Measurements from ENCODE around the gene IMPACT. TPM values are rescaled to one million over a fixed set of nuclear protein-coding genes. Genes with fewer than 3 reads are reported as not detected.

The IMPACT gene
- total and polyA plus RNA-seq, 9 donors, result 13.7 to 50.3 (median 28.7) TPM

GRCh38 chr18:24490539-24490938 is 64.1 kb downstream of the IMPACT start:
- no peaks in the 10 kb centered on the region for H3K27me3 ChIP-seq
- intact Hi-C loops (cut with DNase I), result no loop called here
- H3K9me3 ChIP-seq, result no peaks in the 10 kb centered on the region
- DNase-seq, result no peak
- 36 to 52% (median 42%) methylated on average over 4 of the region's 4 CpGs for WGBS, 3 donors
- no peak overlapping the region for H3K27ac ChIP-seq
- H3K4me3 ChIP-seq, result no peak overlapping the region
- TF ChIP-seq POLR2A (IDR thresholded peaks at IDR 0.05) (no peak), EP300 (IDR thresholded peaks at IDR 0.05) (no peak), CTCF (IDR thresholded peaks at IDR 0.05) (no peak)
- H3K36me3 ChIP-seq, result no peaks in the 10 kb centered on the region
- H3K4me1 ChIP-seq (ENCODE audit: insufficient read depth), result peaks cover 2% of the 10 kb centered on the region

GRCh38 chr18:24491927-24492834 is 65.7 kb downstream of the IMPACT start:
- no peaks in the 10 kb centered on the region for H3K27me3 ChIP-seq
- intact Hi-C loops (cut with DNase I), result no loop called here

GRCh38 chr18:24494586-24494985 is 68.1 kb downstream of the IMPACT start:
- Histone ChIP-seq H3K4me3 (no peak overlapping the region), H3K36me3 (no peaks in the 10 kb centered on the region), H3K4me1 (ENCODE audit: insufficient read depth) (no peaks in the 10 kb centered on the region), H3K27ac (no peak overlapping the region), H3K27me3 (no peaks in the 10 kb centered on the region), H3K9me3 (no peaks in the 10 kb centered on the region)
- no peak for DNase-seq
- TF ChIP-seq CTCF (IDR thresholded peaks at IDR 0.05) (no peak), POLR2A (IDR thresholded peaks at IDR 0.05) (no peak), EP300 (IDR thresholded peaks at IDR 0.05) (no peak)
- 88 to 94% (median 94%) methylated on average over 2 of the region's 2 CpGs for WGBS, 3 donors
- intact Hi-C loops (cut with DNase I), result no loop called here

More at GRCh38 chr18:24491927-24492834, 65.7 kb downstream of the IMPACT start:
- Histone ChIP-seq H3K4me3 (no peak overlapping the region), H3K9me3 (no peaks in the 10 kb centered on the region), H3K27ac (no peak overlapping the region), H3K4me1 (ENCODE audit: insufficient read depth) (peaks cover 2% of the 10 kb centered on the region), H3K36me3 (no peaks in the 10 kb centered on the region)
- no peak for DNase-seq
- WGBS, 3 donors, result 78 to 79% (median 78%) methylated on average over 21 of the region's 21 CpGs
- no peak for TF ChIP-seq CTCF (IDR thresholded peaks at IDR 0.05)
- TF ChIP-seq POLR2A (IDR thresholded peaks at IDR 0.05), result no peak
- no peak for TF ChIP-seq EP300 (IDR thresholded peaks at IDR 0.05)

GRCh38 chr18:24497031-24497754 is 70.7 kb downstream of the IMPACT start:
- no peak for DNase-seq
- 71 to 89% (median 79%) methylated on average over 1 of the region's 1 CpG for WGBS, 3 donors
- H3K27ac ChIP-seq, result no peak overlapping the region
- H3K27me3 ChIP-seq, result no peaks in the 10 kb centered on the region
- no peak overlapping the region for H3K4me3 ChIP-seq
- TF ChIP-seq EP300 (IDR thresholded peaks at IDR 0.05) (no peak), CTCF (IDR thresholded peaks at IDR 0.05) (no peak), POLR2A (IDR thresholded peaks at IDR 0.05) (no peak)
- intact Hi-C loops (cut with DNase I), result no loop called here
- no peaks in the 10 kb centered on the region for H3K36me3 ChIP-seq
- H3K9me3 ChIP-seq, result no peaks in the 10 kb centered on the region
- no peaks in the 10 kb centered on the region for H3K4me1 ChIP-seq (ENCODE audit: insufficient read depth)
